GM18508 (cell line): ENCODE data around the gene JAG1.

Source experiments
- ATAC-seq: cut with Tn5 transposase; IDR thresholded peaks from one replicate; pipeline ENCODE4 v1.9.1; 2021; ENCODE audit warnings: moderate number of reproducible peaks; ENCODE audit not compliant: insufficient read depth, unreplicated experiment

The JAG1 gene

DNA sequence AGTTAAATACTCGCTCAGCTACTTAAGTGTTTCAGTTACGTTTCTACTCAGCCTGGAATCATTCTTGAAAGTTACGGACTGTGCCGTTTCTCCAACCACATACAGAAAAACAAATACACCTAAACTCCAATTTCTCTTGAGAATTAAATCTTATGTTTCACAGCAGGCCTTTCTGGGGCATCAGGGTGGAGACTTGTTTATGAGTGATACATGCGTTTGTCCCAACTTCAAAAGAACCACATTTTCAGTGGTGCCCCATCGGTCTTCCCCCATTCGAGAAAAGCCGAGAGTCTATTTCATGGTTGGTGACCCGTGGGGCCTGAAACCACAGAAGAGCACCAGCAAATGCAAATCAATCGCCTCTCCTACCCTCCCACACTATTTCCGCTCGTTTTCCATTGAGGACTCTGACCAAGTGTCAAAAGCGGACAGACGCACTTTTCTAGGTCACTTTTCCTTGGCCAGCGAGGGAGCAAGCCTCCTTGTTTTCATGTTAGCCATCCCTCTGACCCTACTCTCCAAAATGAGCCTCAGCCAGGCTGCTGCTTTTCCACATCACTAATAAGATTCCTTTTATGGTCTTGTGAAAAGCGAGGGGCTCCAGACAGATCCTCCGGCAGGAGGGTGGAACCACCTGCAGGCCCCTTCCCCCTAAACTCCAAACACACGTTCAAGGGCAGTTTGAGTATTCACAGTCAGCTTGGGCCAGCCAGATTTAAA lies 3.1 kb downstream of the JAG1 start:
- ATAC-seq, result peak; percentile 30

DNA sequence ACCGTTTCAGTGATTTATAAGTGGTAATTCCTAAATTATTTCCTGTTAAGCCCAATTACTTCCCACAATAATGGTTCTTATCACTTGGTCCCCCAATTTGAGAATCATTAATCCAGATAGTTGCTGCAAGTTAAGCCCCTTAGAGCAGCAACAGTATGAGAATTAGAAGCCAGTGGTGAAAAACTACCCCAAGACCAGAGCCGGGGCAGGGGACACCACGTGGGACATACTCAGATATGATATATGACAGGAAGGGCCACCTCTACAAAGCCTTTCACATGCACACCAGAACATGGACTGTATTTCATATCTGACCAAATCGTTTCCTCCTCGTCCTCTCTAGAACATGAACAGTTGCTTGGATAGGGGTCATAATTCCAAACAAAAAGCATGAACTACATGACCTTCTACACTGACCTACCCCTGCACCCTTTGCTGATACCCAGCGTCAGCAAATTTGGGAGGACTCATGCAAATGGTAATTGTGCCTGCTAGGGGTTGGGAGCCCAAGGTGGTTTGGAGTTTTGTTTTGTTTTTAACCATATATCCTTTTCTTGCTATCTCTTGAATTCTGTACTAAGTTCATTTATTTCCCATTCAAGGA lies 3.9 kb downstream of the JAG1 start:
- no peak for ATAC-seq

DNA sequence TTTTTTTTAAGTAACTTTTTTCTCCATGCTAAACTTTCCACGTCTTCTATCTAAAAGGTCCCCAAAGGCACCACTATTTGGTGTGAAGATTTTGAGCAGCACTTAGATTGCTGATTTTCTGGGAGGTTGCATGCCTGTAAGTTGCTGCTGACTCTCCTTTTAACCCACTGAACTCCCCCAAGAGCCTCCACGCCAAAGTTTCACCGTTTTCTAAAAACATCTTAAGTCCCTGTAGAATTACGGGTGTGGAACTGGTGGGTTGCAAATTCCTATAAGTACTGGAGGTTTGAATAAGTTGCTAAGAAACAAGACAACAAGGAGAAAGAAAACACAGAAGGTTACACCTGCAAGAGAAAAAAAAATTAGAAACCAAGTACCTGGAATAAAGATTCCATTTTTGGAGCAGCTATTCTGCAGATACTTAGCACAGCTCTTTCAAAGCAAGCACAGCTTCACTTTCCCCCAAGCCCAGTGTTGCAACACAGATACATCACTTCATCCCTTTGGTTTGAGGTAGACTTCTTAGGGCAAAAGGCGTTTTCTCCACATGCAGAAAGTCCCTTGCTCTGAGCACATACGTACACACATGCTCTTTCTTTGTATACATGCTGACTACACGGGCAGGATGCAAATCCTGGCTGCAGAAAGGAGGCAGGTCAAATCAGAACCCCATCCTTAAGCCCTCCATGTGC lies 5.0 kb downstream of the JAG1 start:
- ATAC-seq, result no peak

DNA sequence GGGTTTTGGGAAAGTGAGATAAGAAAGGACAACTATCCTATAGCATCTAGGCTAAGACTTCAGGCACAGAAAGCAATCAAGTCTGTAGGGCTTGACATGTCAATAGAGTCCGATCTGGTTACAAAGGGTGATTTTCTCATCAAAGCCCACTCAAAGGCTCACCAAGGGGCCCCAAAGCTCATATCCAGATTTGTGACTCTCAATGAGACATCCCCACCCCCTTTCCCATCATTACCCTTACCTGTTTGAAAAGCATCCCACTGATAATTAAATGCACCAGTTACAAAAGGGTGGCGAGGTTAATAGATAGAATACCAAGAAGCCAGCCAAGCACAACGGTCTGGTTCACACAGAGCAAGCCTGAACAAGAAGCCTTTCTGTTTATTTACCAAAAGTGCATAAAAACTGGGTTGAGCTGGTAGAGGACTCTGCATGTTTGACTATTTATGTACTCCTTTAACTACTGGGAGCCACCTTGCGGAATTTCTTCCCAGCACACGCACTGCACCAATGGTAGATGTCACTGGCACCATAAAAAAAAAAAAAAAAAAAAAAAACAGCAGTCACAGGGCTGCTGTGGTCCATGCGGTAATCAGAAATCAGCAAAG lies 6.1 kb downstream of the JAG1 start:
- ATAC-seq, result no peak

DNA sequence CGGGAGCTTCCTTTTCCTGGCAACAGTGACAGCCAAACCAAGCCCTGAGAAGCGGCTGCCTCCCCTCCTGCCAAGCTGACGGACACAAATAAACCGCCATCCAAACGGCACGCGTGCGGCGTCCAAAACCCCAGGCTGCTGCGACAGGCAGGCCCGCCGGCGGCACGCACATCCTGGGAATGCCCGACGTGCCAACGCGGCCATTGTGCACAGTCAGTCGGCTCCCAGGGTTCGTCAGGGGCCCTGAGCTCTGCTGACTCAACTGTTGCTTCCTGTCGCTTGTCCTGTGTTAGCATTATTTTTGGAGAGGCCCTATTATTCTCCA lies 6.8 kb downstream of the JAG1 start:
- ATAC-seq, result no peak

DNA sequence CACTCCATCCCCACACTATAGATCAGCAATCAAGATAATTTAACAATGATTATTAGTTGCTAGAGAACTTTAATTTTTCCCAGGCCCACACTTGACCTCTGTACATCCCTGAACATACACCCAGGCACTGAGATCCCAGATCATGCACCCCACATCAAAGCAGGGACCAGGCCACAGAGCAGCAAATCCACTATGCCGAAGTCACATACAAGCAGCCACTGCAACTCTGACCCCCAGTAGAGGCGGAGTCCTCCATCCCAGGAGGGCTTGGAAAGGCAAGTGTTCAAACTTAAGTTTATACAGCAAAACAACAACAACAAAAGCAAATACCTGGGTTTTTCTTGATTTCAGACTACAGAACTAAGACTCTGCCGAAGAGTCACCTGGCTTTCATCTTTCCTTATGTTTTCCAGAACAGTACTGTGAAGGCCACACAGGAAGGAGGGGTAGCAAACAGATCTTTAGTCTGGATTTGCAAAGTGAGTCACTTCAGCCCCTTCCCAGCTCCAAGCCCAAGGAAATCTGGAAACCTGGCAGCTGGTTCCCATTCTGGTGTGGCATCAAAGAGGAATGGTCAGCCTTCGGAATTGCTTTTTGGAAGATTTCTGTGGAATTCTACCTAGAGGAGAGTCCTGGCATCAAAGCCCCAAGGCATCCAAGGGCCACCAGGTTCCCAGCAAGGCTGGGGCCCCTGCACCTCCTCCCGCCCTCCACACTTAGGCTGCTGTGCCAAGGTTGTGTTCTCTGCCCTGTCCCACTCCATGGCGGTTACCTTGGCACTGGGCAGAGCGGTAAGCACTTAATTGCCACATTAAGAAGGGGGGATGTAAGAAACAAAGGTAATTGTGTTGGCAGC lies 7.3 kb downstream of the JAG1 start:
- no peak for ATAC-seq

DNA sequence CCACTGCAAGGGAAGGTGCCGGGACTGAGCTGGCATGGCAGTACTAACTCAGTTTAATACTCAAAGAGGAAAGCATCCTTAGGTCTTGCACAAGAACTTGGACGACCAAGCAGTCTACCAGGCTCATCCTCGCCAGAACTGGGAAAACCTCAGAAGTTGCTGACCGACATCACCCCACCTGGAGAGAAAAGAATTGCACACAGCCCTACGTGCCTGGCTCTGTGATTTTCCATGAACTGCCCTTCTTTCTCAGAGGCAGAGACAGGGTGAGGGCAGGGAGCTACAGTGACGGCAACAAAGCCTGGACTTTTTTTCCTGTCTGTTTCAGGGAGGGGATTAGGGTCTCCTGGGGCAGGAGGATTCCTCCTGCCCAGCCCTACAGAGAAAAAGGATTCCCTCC lies 8.0 kb downstream of the JAG1 start:
- ATAC-seq, result no peak

DNA sequence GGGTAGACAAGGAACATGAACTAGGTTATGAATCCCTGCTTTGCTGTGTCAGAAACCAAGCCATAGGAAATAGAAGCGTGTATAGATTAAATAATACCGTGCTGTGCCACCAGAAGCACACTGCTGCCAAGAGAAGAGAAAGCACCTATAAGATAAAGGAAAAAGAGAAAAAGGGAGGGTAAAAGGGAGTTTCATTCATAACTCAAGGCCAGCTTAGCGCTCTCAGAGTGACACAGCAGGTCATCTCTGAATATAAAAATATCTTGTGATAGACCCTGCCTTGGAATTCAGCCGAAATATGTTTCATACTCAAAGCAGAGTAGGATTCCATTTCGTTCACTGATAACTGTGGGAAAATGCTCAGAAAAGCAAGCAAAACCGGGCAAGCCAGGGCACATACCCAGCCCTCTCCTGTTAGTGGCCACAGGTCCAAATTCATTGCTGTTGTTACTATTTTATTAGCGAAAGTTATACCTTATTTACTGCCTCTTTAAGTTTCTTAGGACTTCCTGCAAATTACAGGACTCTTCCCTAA lies 8.7 kb downstream of the JAG1 start:
- ATAC-seq, result no peak

DNA sequence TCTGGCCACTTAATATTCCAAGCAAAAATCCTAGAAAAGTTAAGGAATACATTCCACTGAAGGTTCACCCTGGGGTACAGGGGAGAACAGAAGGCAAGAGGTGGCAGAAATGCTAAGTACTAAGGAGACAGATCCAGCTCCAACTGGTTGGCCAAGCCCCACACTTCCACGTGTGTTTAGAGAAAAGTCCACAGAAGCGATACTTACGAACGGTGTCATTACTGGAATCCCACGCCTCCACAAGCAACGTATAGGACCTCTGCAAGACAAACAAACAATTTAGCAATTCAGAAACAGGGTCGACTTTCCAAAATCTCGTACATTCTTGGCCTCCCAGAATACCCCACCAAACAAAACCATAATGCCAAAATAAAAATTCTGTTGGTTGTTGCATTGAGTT lies 10.0 kb downstream of the JAG1 start:
- no peak for ATAC-seq

DNA sequence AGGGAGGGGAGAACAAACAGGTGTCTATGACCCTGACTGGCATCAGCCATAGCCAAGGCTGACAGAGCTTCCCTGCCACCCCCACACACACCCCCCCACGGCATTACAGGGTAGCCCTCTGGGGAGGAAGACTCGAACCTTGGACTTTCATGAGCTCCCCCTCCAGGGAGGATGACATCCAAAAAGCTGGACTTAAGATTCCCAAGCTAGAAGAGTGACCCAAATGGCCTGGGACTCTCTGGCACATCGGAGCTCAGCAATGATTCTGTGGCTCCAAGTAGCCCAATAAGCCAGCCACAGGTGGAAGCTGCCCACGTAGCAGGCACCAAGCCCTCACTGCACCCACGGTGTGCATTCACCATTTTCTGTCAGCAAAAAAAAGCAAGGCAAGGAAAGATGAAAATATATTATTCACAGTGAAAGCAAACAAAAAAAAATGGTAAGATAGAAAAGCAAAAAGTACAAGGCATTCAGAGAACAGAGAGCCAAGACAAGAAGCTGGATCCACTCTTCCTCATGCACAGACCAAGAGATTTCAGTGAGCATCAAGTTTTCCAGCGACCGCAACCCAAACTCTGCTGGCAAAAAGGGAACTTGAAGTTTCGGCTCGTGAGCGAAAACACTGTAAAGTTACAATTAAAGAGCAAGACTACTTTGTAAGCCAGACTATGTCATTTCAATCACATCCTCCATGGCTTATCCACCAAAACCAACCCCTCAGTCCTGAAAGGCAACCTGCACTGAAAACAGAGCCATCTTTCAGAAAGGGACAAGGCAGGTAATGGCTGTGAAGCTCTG lies 10.9 kb downstream of the JAG1 start:
- no peak for ATAC-seq

DNA sequence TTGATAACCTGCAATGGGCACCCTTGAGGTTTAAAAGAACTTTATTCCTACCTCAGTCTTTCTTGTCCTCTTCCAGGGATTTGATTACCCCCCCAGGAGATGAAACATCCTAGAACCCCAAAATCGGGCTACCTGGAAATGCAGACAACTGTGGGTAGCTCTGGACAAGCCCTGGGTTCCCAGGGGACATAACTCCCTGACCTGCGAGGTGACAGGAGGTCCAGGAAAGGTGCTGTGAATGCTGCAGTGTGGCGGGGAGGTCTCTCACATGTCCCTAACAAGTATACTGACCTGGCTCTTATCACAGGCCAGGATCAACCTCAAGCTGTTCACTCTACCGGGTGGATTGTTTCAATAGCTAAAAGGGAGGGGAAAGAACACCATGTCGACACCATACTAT lies 11.6 kb downstream of the JAG1 start:
- no peak for ATAC-seq

DNA sequence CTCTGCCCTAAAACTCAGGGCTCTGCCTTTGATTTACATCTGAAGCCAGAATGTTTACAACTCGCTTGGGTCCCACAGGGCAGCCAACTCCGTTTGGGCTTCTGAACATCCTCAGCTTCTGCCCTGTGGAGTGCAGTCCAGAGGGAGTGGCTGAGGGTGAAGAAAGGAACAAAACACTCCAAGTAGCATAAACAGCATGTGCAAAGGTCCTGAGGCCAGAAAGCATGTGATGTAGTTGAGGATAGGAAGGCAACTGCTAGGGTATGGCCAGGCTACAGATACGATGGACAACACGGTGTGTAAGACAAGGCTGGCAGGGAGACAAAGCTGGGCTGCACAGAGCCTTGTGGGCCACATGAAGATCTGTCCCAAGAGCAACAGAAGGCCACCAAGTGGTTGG lies 12.5 kb downstream of the JAG1 start:
- ATAC-seq, result no peak

DNA sequence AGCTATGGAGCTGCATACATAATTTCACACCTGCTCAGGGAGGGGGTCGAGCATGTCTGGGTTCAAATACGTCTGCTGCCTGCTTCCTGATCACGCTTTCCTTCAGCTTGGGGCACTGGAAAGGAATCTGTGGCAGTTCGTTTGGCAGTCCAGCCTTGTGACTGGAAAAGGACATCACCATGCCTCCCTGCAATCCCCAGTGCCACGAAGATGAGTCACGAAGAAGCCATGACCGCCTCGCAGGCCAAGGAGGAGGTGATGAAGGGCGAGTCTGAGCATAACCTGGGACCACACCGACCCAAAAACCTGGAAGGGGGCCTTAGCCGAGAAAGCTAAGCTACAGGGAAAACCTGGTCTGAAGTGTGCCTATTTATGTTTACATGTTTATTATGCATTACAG lies 13.1 kb downstream of the JAG1 start:
- no peak for ATAC-seq

DNA sequence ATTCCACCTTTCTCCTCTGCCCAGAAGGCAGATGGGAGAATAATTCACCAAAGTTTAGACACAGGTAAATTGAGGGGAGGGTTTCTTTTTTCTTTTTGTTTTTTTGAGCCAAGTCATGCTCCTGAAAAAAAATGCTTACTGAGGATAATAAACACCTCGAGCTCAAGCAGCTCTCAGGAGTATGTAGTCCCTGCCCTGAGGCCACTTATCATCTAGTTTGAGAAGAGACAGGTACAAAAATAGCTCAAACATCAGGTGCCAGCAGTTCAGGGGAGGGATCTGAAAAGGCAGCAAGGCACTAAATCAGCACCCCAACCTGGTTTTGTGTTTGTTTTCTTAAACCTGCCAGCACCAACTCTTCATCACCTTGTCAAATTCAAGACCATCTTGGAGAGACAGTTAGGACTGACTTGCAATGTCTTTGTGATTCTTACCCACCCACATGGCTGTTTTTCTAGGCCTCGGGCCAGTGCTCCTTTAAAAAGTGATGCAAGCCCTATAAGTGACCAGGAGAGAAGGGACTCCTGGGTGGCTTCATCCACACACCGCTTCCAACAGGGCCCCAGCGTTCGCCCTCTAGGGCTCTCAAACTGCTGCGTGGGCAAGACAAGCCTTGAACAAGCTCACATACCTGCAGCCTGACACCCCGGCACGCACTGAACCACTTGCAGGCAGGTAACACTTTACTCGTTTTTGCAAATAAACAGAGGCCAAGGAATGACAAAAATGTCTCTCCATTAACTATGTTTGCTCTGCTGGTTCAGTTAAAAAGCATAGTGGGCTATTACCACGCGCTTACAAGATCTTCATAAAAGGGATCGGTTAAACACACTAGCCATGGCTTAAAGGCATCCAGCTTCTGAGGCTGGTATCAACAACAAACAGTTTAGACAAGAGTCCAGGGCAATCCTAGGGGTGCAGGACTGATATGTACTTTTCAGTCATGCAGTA lies 13.9 kb downstream of the JAG1 start:
- ATAC-seq, result no peak

DNA sequence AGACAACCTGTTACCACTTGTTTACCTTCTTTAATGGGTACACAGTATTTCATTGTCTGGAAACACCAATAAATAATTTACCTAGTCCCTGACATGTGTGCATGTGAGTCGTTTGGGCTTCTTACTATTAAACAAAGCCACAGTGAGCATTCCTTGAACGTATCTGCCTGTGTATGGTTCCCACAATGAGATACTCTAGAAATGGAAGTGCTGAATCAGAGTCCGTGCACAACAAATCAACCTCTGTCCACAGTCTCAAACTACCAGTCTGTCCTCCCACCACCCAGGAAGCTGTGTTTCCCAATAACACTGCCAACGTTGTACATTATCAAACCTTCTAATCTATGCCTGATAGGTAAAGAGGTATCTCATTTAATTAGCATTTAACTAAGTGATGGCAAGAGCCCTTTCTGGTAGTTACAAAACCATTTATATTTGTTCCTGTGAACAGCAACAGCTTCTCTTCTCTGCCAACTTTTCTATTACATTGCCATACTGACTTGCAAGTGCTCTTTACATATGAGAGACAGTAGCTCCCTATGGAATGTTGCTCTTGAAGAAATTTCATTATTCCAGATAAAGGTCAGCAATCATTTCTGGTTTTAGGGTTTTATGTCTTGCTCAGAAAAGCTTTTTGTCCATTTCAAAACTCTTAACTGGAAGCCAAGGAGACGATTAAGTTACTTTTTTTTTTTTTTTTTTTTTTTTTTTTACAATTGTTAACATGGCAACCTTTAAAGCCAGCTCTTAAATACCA lies 14.7 kb downstream of the JAG1 start:
- no peak for ATAC-seq

DNA sequence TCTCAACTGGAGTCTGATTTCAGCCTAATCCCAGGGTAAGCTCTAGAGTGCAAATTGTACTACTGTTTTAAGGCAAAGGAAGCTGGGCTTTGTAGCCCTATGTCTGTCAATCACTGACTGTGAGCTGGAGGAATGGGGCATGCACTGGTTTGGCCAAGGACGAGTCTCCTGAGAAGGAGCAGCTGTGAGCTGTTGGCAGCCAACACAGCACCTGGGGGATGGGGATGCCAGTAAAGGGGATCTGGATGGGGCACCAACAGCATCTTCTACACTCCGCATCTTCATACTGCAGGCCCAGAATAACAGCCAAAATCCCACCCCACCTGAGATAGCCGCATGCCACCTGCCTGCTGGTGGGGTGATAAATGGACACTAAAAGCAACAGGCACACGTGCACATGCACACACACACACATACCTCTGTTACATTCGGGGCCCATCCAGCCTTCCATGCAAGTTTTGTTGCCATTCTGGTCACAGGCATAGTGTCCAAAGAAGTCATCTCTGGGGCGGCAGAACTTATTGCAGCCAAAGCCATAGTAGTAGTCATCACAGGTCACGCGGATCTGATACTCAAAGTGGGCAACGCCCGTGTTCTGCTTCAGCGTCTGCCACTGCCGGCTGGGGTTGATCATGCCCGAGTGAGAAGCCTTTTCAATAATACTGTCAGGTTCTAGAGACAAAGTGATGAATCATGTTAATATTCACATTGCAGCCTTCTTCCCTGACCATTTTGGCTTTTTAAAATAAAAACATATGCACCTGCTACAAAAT lies 15.6 kb downstream of the JAG1 start:
- no peak for ATAC-seq

DNA sequence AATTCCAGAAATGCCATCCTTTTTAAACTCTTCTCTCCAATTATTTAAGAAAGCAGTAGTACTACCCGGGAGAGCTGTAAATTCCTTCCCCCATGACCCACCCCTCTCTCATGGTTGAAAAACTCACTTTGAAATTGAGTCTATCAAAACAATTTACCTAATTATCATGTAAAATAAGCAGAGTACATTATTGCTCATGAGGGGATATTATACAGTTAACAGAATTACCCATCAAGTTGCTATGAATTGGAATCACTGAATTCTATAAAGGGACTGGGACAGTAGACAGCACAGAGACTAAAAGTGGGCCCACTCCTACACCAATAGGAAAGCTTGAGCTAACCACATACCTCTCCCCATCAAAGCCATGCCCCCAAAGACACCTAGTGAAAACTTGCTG lies 16.3 kb downstream of the JAG1 start:
- no peak for ATAC-seq
